Measurements from ENCODE around the gene CSF3. TPM values are rescaled to one million over a fixed set of nuclear protein-coding genes. Genes with fewer than 3 reads are reported as not detected.
"Not testable (repeated sequence)": the region's sequence is repeated elsewhere in the genome, so short reads cannot be mapped to it uniquely, and the experiment has no call there.

The CSF3 gene
- total RNA-seq, 1 donor from 2014 or later = 0.64 TPM

DNA sequence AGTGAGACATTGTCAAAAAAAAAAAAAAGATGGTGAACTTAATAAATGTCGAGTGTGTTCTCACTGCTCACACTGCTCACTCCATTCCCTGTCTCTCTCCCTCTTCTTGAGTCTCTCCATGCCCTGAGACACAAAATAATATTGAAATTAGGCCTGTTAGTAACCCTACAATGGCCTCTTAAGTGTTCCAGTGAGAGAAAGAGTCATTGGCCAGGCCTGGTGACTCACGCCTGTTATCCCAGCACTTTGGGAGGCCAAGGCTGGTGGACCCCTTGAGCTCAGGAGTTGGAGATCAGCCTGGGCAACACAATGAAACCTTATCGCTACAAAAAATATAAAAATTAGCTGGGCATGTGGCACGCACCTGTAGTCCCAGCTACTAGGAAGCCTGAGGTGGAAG is 16.2 kb upstream of the CSF3 start:
- no peak for ATAC-seq

DNA sequence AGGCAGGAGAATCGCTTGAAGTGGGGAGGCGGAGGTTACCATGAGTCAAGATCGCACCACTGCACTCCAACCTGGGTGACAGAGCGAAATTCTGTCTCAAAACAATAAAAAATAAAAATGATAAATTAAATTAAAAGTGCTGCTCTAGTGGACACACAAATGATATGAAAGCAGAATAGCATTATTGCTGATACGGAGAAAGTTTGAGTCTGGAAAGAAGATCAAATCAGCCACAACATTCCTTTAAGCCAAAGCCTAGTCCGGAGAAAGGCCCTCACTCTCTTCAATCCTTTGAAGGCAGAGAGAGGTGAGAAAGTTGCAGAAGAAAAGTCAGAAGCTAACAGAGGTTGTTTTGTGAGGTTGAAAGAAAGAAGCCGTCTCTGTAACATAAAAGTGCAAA is 15.1 kb upstream of the CSF3 start:
- ATAC-seq = no peak

DNA sequence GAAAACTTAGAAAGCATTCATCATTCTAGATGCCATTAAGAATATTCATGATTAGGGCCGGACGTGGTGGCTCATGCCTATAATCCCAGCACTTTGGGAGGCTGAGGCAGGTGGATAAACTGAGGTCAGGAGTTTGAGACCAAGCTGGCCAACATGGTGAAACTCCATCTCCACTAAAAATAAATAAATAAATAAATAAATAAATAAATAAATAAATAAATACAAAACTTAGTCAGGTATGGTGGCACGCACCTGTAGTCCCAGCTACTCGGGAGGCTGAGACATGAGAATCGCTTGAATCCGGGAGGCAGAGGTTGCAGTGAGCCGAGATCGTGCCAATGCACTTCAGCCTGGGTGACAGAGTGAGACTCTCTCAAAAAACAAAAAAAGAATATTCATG is 13.9 kb upstream of the CSF3 start:
- ATAC-seq = not testable (repeated sequence)

DNA sequence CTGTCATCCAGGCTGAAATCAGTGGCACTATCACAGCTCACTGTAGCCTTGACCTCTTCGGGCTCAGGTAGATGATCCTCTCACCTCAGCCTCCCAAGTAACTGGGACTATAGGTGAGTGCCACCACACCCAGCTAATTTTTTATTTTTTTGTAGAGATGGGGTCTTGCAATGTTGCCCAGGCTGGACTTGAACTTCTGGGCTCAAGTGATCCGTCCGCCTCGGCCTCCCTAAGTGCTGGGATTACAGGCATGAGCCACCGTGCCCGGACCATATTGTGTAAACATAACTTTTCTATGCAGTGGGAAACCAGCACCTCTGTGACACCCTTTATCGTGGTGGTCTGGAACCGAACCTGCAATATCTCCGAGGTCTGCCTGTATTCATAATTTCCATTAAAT is 11.2 kb upstream of the CSF3 start:
- no peak for ATAC-seq

- ATAC-seq = no peak
These were observed 10.5 kb upstream of the CSF3 start for GRCh38 chr17:40004712-40005111.

DNA sequence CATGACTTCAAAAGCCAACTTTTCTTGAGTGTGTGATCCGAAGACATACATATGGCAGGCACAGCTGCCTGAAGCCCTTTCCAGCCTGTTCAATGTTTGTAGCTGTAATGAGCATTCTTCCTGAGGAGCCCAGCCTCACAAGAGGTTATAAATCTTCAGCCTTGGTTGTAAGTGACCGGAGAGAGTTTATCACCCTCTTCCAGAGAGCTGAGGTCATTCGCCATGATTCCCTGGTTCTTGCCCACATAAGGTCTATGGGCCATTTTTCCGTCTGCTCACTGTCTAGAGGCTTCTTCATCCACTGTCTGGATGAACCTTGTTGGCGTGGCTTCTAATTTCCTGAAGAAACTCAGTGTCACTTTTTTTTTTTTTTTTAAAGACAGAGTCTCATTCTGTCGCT is 9.7 kb upstream of the CSF3 start:
- ATAC-seq = no peak

GRCh38 chr17:40010946-40011500 is 4.2 kb upstream of the CSF3 start:
- not testable (repeated sequence) for ATAC-seq

GRCh38 chr17:40012017-40012647 is 3.1 kb upstream of the CSF3 start:
- ATAC-seq = not testable (repeated sequence)

- ATAC-seq = no peak
These were observed 762 bp upstream of the CSF3 start for GRCh38 chr17:40014375-40014980.

GRCh38 chr17:40015998-40016985 is 1.1 kb downstream of the CSF3 start:
- no peak for ATAC-seq

- no peak for ATAC-seq
These were observed 2.3 kb downstream of the CSF3 start for GRCh38 chr17:40017422-40018080.

GRCh38 chr17:40018211-40019121 is 3.2 kb downstream of the CSF3 start:
- ATAC-seq = no peak

DNA sequence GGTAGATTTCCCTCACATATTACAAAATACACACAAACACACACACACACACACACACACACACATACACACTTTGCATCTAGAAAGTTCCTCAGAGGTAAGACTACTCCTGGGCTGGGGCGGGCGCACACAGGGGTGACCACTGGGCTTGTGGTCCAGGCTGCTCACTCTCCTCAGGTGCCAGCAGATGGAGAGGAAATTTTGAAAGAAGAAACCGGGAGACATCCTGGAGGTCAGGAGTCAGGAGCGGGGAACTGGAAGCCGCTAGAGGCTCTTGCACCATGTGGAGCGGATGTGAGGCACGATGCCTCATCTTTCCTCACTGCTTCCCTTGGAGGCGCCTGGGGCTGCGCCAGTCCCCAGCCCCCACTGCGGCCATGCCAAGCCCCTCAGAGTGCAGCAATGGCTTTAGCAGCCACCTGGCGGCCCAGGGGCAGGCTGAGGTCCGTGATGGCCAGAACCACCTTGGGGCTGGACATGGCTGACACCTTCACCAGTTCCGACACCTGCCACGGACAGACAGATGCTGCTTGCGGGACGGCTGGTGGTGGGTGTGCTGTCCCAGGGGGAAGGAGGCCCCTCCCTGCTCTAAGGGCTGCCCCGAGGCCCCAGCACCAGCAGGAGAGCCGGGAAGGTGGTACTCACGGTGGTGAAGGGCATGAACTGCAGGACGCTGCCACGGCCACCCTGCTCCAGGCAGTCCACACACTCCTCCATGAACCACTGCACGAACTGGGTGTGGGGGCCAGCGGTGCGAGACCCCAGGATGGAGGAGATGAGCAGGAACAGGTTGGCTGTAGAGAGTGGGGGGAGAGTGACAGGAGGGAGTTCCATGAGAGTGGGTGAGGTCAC is 4.1 kb downstream of the CSF3 start:
- ATAC-seq = no peak

- ATAC-seq = no peak
These were observed 4.9 kb downstream of the CSF3 start for GRCh38 chr17:40020146-40020545.

DNA sequence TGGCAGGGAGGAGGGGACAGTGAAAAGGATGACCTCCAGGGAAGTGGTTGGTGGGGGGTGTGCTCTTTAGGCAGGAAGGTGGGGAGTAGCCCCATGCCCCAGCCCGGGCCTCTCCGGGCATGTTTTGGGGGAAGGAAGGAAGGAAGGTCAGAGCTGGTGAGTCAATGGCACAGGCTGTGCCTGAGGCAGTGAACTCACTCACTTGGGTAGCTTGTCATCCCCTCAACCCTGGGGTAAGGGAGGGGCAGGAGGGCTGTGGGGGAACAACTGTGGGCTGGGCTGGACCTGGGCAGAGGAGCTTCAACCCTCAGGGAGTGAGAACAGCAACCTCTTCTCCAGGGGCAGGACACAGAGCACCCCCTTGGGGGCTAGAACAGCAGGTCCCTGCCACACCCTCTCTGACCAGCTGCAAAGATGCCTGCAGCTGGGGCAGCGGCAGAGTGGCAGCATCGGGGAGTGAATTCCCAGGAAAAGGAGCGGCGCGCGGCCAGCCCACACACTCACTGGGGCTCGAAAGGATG is 6.3 kb downstream of the CSF3 start:
- peak; percentile 72 for ATAC-seq

- no peak for ATAC-seq
These were observed 7.3 kb downstream of the CSF3 start for GRCh38 chr17:40022497-40022896.

DNA sequence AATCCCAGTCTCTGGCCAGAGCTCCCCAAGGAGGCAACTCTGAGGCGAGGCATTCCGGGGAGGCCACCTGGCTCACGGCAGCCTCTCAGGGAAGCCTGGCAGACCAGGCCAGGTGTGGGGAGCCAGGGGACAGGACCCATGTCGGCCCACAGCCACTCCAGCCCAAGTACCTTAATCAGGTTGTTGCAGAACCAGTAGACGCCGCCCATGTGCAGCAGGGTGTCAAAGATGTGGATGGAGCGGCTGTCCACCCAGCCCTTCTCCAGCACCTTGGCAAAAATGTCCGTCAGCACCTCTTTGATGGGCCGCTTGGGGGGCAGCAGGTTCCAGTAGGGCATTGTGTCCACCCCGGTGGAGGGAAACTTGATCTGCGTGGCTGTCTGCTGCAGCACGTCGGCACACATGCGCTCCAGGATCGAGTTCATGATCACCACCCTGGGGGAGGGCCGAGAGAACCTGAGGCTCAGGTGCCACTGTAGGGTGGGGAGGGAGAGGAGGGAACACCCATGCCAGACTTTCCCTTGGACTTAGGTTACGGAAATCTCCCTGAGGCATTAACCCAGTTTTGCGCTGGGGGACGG is 7.8 kb downstream of the CSF3 start:
- ATAC-seq = no peak

DNA sequence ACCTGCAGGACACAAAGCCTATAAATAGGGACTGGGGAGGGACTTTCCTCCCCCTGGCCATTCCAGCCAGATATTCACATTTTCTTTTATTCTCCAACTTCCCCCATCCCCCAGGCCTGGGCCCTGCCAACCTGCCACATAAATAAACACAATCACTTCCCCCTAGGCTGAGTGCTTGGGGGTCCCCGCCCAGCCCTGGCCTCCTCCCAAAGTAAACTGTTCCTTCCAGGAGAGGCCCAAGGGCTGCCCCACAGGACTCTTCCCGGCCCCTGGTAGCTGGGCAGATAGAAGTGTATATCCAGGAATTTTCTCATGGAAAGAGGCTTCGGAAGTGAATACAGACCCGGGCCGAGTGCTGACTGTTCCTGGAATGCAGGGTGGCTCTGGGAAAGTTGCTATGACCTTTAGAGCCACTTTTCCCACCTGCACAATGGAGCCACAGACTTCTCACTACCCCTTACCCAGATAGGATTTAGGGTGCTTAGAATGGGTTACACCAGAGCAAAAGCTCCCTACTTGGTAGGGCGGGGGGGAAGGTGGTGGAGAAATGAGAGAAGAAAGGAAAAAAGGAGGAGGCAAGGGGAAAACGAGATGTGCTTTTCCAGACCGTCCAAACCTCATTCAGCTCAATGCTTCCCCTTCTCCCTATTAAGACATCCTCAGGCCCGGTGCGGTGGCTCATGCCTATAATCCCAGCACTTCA is 8.5 kb downstream of the CSF3 start:
- ATAC-seq = no peak

DNA sequence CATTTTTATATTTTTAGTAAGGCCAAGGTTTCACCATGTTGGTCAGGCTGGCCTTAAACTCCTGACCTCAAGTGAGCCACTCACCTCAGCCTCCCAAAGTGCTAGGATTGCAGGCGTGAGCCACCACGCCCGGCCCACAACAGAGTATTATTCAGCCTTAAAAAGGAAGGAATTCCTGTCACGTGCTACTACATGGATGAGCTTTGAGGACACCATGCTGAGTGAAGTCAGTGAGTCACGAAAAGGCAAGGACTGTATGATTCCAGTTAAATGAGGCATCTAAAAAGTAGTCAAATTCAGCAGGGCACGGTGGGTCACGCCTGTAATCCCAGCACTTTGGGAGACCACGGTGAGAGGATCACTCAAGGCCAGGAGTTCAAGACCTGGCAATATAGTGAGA is 9.7 kb downstream of the CSF3 start:
- no peak for ATAC-seq
